Neural progenitor cell (in vitro differentiated cells): Measurements from ENCODE around the gene ABHD12. TPM values are rescaled to one million over a fixed set of nuclear protein-coding genes. Genes with fewer than 3 reads are reported as not detected.
A peak's percentile ranks its signal among the peaks of the same experiment; 100 is the strongest.

Experiments
- DNase-seq: peaks from one replicate; pipeline ENCODE4 v3.0.0-alpha.2; 2016; ENCODE audit warnings: low spot score
- H2AFZ ChIP-seq: fragments of 200-600 bp; sonication (generic); replicated peaks from 2 replicates; pipeline ENCODE4 v1.6.1; 2016; ENCODE audit warnings: antibody characterized with exemption
- H3F3A ChIP-seq: fragments of 200-600 bp; sonication (generic); 2 replicates; pipeline ENCODE4 v1.6.1; 2016; ENCODE audit warnings: antibody characterized with exemption, low read depth
- H3K27ac ChIP-seq: fragments of 200-600 bp; sonication (generic); 2 replicates; pipeline ENCODE4 v1.5.1; 2016; ENCODE audit warnings: mild to moderate bottlenecking
- H3K27me3 ChIP-seq: fragments of 200-600 bp; sonication (generic); 2 replicates; pipeline ENCODE4 v1.6.1; 2016; ENCODE audit warnings: mild to moderate bottlenecking, moderate library complexity
- H3K36me3 ChIP-seq: fragments of 200-600 bp; sonication (generic); 2 replicates; pipeline ENCODE4 v1.5.1; 2016
- H3K4me1 ChIP-seq: fragments of 200-600 bp; sonication (generic); 2 replicates; pipeline ENCODE4 v1.6.1; 2016; ENCODE audit warnings: mixed run types
- H3K4me2 ChIP-seq: fragments of 200-600 bp; sonication (generic); 2 replicates; pipeline ENCODE4 v1.6.1; 2016
- H3K4me3 ChIP-seq: fragments of 200-600 bp; sonication (generic); 2 replicates; pipeline ENCODE4 v1.5.1; 2016
- H3K79me2 ChIP-seq: fragments of 200-600 bp; sonication (generic); 2 replicates; pipeline ENCODE4 v1.6.1; 2016; ENCODE audit warnings: low read depth
- H3K9ac ChIP-seq: fragments of 200-600 bp; sonication (generic); 2 replicates; pipeline ENCODE4 v1.6.1; 2016
- H3K9me3 ChIP-seq: fragments of 200-600 bp; sonication (generic); 2 replicates; pipeline ENCODE4 v1.5.1; 2016; ENCODE audit warnings: low read depth
- H4K20me1 ChIP-seq: fragments of 200-600 bp; sonication (generic); 2 replicates; pipeline ENCODE4 v1.6.1; 2016; ENCODE audit warnings: low read depth
- H3K27ac Mint-ChIP-seq: 3 replicates; pipeline ENCODE4 v1.8.0; 2021; ENCODE audit warnings: mixed read lengths
- H3K27me3 Mint-ChIP-seq: 2 replicates; pipeline ENCODE4 v1.8.0; 2022; ENCODE audit warnings: low read depth, mild to moderate bottlenecking, inconsistent platforms, moderate library complexity, mixed read lengths; ENCODE audit not compliant: insufficient read depth
- H3K36me3 Mint-ChIP-seq: 3 replicates; pipeline ENCODE4 v1.8.0; 2021; ENCODE audit warnings: mixed read lengths
- H3K4me1 Mint-ChIP-seq: 3 replicates; pipeline ENCODE4 v1.8.0; 2021; ENCODE audit warnings: mixed read lengths
- H3K4me3 Mint-ChIP-seq: 3 replicates; pipeline ENCODE4 v1.8.0; 2021; ENCODE audit warnings: mild to moderate bottlenecking, moderate library complexity, mixed read lengths
- H3K9me3 Mint-ChIP-seq: 3 replicates; pipeline ENCODE4 v1.8.0; 2020; ENCODE audit warnings: mixed read lengths
- CTCF ChIP-seq: fragments of 200-600 bp; sonication (generic); IDR thresholded peaks from 2 replicates; pipeline ENCODE4 v1.5.1; 2017; ENCODE audit warnings: antibody characterized with exemption, mild to moderate bottlenecking
- EZH2 ChIP-seq: fragments of 200-600 bp; sonication (generic); IDR thresholded peaks from 2 replicates; pipeline ENCODE4 v1.6.1; 2017; ENCODE audit warnings: antibody characterized with exemption, mild to moderate bottlenecking, moderate library complexity
- EZH2phosphoT487 ChIP-seq: fragments of 200-600 bp; sonication (generic); IDR thresholded peaks from 2 replicates; pipeline ENCODE4 v1.6.1; 2017; ENCODE audit warnings: antibody characterized with exemption
- total RNA-seq: library from RNA; depleted of rRNA; stranded (reverse); fragments of >200 nt; gene quantifications from 2 replicates; pipeline ENCODE4 v1.2.3, GENCODE V29; 2015; ENCODE audit warnings: low replicate concordance

Gene ABHD12
- total RNA-seq, 1 donor from 2014 or later: 20.8 TPM

GRCh38 chr20:25256226-25256859, 134.3 kb downstream of the ABHD12 start:
- H3K36me3 ChIP-seq: peaks cover 6% of the 10 kb centered on the region
- no peak overlapping the region for H3K27ac Mint-ChIP-seq
- H3K79me2 ChIP-seq: peaks cover 76% of the 10 kb centered on the region

DNA sequence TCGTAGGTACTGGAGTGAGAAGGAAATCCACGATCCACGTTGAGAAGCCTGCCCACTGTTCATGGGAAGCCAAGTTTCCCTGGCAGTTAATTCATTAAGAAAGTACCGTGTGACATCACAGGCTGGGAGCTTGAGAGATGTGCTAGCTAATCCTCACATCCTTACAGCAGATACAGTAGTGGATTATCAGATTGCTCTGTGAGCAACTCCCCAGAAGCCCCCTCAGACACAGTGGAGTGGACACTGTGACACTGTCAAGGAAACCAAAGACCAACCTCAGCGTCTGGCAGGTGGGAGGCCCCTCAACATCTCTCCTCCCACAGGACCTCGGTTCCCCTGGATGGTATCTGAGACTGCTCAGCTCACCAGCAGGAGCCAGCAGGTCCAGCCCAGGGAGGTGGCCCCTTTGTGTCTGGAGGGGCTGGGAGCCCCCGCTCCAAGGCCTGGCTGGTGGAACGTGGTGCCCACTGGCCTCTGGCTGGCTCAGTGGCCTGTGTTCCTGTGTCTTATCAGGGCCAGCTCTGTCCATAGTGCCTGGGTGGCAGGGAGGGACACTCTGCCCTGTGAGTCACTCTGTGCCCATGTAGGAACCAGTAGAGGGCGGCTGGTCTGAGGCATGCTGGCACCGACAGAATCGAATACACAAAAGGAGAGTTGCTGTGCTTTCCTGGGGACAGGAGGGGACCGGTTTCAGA, 135.5 kb downstream of the ABHD12 start:
- Mint-ChIP-seq H3K4me1 (peaks cover 35% of the 10 kb centered on the region), H3K27me3 (peaks cover 2% of the 10 kb centered on the region), H3K4me3 (no peak overlapping the region), H3K36me3 (peaks cover 34% of the 10 kb centered on the region), H3K9me3 (peaks cover 13% of the 10 kb centered on the region), H3K27ac (no peak overlapping the region)
- H3K4me1 ChIP-seq: peaks cover 50% of the 10 kb centered on the region
- no peaks in the 10 kb centered on the region for H3K27me3 ChIP-seq
- H3K27ac ChIP-seq: peak overlapping the region; percentile 39
- peaks cover 88% of the 10 kb centered on the region for H3K79me2 ChIP-seq
- no peak overlapping the region for H3K4me3 ChIP-seq
- no peaks in the 10 kb centered on the region for H3K9me3 ChIP-seq
- H3F3A ChIP-seq: peaks cover 20% of the 10 kb centered on the region
- DNase-seq: no peak
- peaks cover 2% of the 10 kb centered on the region for H3K36me3 ChIP-seq
- peaks cover 59% of the 10 kb centered on the region for H4K20me1 ChIP-seq
- H3K4me2 ChIP-seq: peak overlapping the region; percentile 50
- no peak overlapping the region for H2AFZ ChIP-seq
- H3K9ac ChIP-seq: no peak overlapping the region
- no peak for TF ChIP-seq EZH2phosphoT487
- no peak for TF ChIP-seq CTCF
- TF ChIP-seq EZH2: no peak

More at GRCh38 chr20:25256226-25256859, 134.3 kb downstream of the ABHD12 start:
- H3F3A ChIP-seq: peaks cover 15% of the 10 kb centered on the region
- no peak overlapping the region for H3K4me3 ChIP-seq
- Mint-ChIP-seq H3K4me3 (no peak overlapping the region), H3K9me3 (peaks cover 20% of the 10 kb centered on the region), H3K36me3 (peaks cover 46% of the 10 kb centered on the region), H3K27me3 (peaks cover 4% of the 10 kb centered on the region), H3K4me1 (peaks cover 23% of the 10 kb centered on the region)
- H3K9me3 ChIP-seq: no peaks in the 10 kb centered on the region
- TF ChIP-seq CTCF (no peak), EZH2 (no peak), EZH2phosphoT487 (no peak)
- H3K27ac ChIP-seq: no peak overlapping the region
- H2AFZ ChIP-seq: no peak overlapping the region
- H3K27me3 ChIP-seq: no peaks in the 10 kb centered on the region
- no peak overlapping the region for H3K9ac ChIP-seq
- no peak overlapping the region for H3K4me2 ChIP-seq
- peaks cover 38% of the 10 kb centered on the region for H3K4me1 ChIP-seq
- DNase-seq: no peak
- peaks cover 54% of the 10 kb centered on the region for H4K20me1 ChIP-seq

DNA sequence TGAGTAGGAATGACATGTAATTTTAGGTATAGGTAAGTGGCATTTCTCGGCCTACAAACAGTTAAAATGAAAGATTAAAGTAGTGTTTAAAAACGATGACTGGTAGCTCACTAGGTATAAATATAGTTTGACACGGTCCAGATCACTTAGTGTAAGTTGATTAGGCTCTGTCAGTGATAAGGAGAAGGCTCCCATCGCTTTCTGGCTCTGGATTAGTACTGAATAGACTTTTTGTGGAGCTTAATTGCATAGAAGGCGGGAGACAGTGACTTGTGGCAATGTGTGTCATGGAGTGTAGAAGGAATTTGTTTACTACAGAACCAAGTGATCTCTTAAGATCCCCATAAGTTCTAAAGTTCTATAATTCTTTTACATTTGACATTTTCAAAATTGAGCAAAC, 136.1 kb downstream of the ABHD12 start:
- no peak for TF ChIP-seq EZH2
- TF ChIP-seq EZH2phosphoT487: no peak
- no peak for TF ChIP-seq CTCF
- no peaks in the 10 kb centered on the region for H3K9me3 ChIP-seq
- Mint-ChIP-seq H3K4me3 (no peak overlapping the region), H3K36me3 (peaks cover 28% of the 10 kb centered on the region), H3K4me1 (peaks cover 37% of the 10 kb centered on the region), H3K27me3 (peaks cover 2% of the 10 kb centered on the region), H3K9me3 (peaks cover 7% of the 10 kb centered on the region), H3K27ac (no peak overlapping the region)
- no peak overlapping the region for H3K9ac ChIP-seq
- H3K4me3 ChIP-seq: no peak overlapping the region
- H3K36me3 ChIP-seq: no peaks in the 10 kb centered on the region
- H3K27ac ChIP-seq: peak overlapping the region; percentile 39
- H3F3A ChIP-seq: peaks cover 20% of the 10 kb centered on the region
- DNase-seq: peak; percentile 43
- peaks cover 94% of the 10 kb centered on the region for H3K79me2 ChIP-seq
- peaks cover 60% of the 10 kb centered on the region for H4K20me1 ChIP-seq
- peak overlapping the region; percentile 50 for H3K4me2 ChIP-seq
- H3K4me1 ChIP-seq: peaks cover 53% of the 10 kb centered on the region
- H2AFZ ChIP-seq: no peak overlapping the region
- no peaks in the 10 kb centered on the region for H3K27me3 ChIP-seq
